NCI-H460 (cell line): ENCODE measurements around the gene CAMK1D. TPM values are rescaled to one million over a fixed set of nuclear protein-coding genes. Genes with fewer than 3 reads are reported as not detected.

Experiments used
- DNase-seq: peaks from one replicate; pipeline ENCODE4 v3.0.0-alpha.2; 2016; ENCODE audit warnings: low read depth; ENCODE audit errors: extremely low read depth
- total RNA-seq: library from RNA; depleted of rRNA; stranded (reverse); fragments of >200 nt; shearing (Covaris generic); gene quantifications from 2 replicates; pipeline ENCODE4 v1.2.3, GENCODE V29; 2014

CAMK1D gene
- total RNA-seq, 1 experiment from 2014 or later = 0.42 TPM

GRCh38 chr10:12583891-12584595 is 234.7 kb downstream of the CAMK1D start:
- no peak for DNase-seq

- DNase-seq = no peak
Measured at GRCh38 chr10:12586741-12587140, 237.4 kb downstream of the CAMK1D start.

DNA sequence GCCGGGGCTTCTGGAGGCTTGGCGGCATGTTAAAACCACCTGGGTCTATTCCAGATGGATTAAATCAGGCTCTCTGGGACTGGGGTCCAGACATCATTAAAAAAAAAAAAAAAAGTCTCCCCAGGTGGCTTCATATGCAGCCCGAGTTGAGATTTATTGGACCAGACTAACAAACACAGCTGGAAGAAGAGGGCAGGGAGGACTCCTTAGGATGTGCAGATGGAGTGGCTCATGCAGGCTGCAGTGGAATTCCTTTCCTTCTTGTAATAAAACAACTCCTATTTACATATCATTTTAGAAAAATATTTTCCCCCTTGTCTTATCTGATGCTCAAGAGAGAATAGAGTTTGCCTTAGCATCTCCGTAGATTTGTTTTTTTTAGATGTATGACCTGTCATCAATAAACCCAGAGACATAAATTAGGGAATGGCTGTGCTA is 238.1 kb downstream of the CAMK1D start:
- DNase-seq = no peak

DNA sequence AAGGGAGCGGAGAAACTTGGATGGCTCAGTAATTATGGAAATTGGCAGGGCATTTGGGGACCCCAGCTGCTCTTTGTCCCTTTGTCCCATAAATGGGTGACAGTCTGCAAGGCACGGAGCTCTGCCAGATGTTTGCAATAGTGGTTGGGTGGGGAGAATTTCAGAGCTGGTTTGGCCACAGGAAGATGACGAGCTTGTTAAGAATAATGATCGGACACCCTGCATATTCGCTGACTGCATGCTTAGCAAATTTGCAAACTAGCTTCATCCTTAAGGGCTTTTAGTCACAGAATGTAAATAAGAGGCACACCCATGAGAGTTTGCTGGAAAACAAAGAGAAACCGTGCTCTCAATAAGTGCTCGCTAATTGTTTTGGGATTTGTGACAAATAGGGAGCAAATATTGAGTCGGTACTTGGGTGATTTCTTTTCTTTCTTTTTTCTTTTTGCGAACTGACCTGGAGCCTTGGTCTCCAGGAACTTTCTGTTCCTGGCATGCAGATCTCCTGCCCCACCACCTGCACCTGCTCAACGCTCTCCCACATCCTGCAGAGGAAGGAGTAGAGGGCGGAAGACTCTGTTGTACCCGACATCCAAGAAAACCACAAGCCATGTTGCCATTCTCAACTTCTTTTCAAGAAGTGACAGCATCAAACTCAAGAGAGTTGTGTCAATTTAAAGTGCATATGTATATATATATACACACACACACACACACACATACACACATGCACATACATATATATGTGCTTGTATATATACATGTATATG is 238.9 kb downstream of the CAMK1D start:
- DNase-seq = no peak

- DNase-seq = no peak
Measured at GRCh38 chr10:12589291-12589690, 239.9 kb downstream of the CAMK1D start.

- no peak for DNase-seq
Measured at GRCh38 chr10:12589791-12590190, 240.4 kb downstream of the CAMK1D start.

GRCh38 chr10:12590675-12591659 is 241.6 kb downstream of the CAMK1D start:
- no peak for DNase-seq

- no peak for DNase-seq
Measured at GRCh38 chr10:12592967-12593366, 243.6 kb downstream of the CAMK1D start.

- no peak for DNase-seq
Measured at GRCh38 chr10:12594448-12594944, 245.1 kb downstream of the CAMK1D start.

GRCh38 chr10:12595936-12596576 is 246.7 kb downstream of the CAMK1D start:
- DNase-seq = no peak

- DNase-seq = no peak
Measured at GRCh38 chr10:12597176-12597575, 247.8 kb downstream of the CAMK1D start.

- DNase-seq = no peak
Measured at GRCh38 chr10:12597788-12598765, 248.7 kb downstream of the CAMK1D start.

DNA sequence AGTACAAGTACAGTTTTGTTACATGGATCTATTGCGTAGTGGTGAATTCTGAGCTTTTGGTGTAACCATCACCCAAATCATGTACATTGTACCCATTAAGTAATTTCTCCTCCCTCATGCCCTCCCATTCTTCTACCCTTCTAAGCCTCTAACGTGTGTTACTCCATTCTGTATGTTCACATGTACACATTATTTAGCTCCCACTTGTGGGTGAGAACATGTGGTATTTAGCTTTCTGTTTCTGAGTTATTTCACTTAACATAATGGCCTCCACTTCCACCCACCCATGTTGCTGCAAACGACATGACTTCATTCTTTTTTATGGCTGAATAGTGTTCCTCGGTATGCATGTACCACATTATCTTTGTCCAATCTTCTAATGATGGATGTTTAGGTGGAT is 251.3 kb downstream of the CAMK1D start:
- no peak for DNase-seq

- no peak for DNase-seq
Measured at GRCh38 chr10:12602521-12602920, 253.2 kb downstream of the CAMK1D start.

GRCh38 chr10:12603766-12604470 is 254.6 kb downstream of the CAMK1D start:
- DNase-seq = no peak

- DNase-seq = peak; percentile 13
Measured at GRCh38 chr10:12605580-12606405, 256.4 kb downstream of the CAMK1D start.

GRCh38 chr10:12606461-12606860 is 257.1 kb downstream of the CAMK1D start:
- DNase-seq = no peak

GRCh38 chr10:12608761-12609160 is 259.4 kb downstream of the CAMK1D start:
- no peak for DNase-seq
